Epithelial cell of proximal tubule (primary cell): ENCODE measurements around the gene ITPK1. TPM values are rescaled to one million over a fixed set of nuclear protein-coding genes. Genes with fewer than 3 reads are reported as not detected.

Experiments used
- DNase-seq: peaks from one replicate; pipeline ENCODE4 v3.0.0-alpha.2; 2011; ENCODE audit warnings: low read depth
- H3K4me3 ChIP-seq: 2 replicates; pipeline ENCODE4 v1.5.1; 2011; ENCODE audit warnings: low read depth, mild to moderate bottlenecking, low read length
- CTCF ChIP-seq: conservative IDR thresholded peaks from 2 replicates; pipeline ENCODE4 v1.5.1; 2012; ENCODE audit warnings: low read depth, mild to moderate bottlenecking, low read length
- total RNA-seq: library from RNA; depleted of rRNA; stranded (reverse); fragments of >200 nt; gene quantifications from 2 replicates; pipeline ENCODE4 v1.2.3, GENCODE V29; 2015

ITPK1 gene
- total RNA-seq, 1 donor from 2014 or later = 22.7 TPM

DNA sequence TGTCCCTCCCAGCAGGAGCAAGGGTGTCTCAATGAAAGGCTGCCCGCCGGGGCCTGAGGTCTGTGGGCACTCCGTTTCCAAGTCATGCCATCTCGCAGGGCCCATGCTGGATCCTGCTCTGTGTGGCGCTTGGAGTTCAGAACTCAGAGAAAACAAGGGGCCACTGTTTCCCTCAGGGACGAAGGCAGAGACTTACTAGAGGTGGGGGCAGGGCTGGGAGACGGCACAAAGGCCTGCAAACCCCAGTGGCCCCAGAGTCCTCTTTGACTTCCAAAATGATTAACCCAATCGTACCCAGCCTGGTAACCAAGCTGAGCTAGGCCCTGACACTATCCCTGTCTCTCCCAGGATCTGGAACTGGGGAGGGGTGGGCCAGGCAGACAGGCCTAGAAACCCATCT, 95.8 kb downstream of the ITPK1 start:
- no peak overlapping the region for H3K4me3 ChIP-seq
- no peak for DNase-seq
- TF ChIP-seq CTCF = no peak

GRCh38 chr14:93019367-93019843, 96.3 kb downstream of the ITPK1 start:
- no peak for DNase-seq
- no peak for TF ChIP-seq CTCF
- H3K4me3 ChIP-seq = no peak overlapping the region

GRCh38 chr14:93018366-93018765, 97.4 kb downstream of the ITPK1 start:
- no peak for DNase-seq
- no peak overlapping the region for H3K4me3 ChIP-seq
- no peak for TF ChIP-seq CTCF

DNA sequence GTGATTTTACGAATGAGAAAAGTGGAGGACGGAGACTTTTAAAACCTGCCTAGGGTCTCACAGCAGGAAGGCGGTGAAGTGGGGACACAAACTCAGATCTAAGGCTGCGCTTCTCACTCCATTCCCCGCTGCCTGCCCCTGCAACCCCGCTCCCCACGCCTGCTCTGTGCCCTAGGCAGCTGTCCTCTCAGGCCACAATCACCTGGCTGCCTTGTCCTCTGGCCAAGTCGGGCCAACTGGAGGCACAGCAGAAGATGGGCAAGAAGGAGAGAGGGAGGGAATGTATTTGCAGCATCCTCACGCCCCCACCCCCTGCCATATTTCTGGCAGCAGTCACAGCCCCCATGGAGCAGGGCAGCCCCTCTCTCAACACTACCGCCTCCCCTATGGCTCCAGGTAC, 97.8 kb downstream of the ITPK1 start:
- no peak for DNase-seq
- H3K4me3 ChIP-seq = no peak overlapping the region
- TF ChIP-seq CTCF = no peak

DNA sequence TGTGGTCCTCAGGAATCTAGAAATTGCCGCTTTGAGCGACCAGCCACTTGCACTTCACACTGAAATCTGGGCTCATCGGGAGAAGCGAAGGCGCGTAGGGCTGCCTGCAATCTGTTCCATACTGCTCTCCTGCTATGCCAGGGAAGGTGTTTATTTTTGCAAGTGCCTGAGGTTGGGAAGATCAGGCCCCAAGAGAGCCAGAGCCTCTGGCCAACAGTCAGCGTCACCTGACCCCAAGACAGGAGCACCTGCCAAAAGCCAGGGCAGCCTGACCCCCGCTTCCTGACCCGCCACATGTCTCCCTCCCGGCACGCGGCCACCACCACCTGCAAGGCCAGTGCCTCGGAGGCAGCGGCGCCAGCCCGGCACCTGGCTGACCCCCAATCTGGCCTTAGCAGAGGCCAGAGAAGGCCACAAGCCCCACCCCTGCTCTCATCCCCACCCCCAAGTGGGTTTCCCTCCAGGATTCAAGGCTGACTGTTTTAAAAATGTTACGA, 98.4 kb downstream of the ITPK1 start:
- H3K4me3 ChIP-seq = no peak overlapping the region
- no peak for DNase-seq
- no peak for TF ChIP-seq CTCF

GRCh38 chr14:93016275-93016845, 99.4 kb downstream of the ITPK1 start:
- no peak for TF ChIP-seq CTCF
- no peak for DNase-seq
- no peak overlapping the region for H3K4me3 ChIP-seq

GRCh38 chr14:93015505-93015904, 100.2 kb downstream of the ITPK1 start:
- H3K4me3 ChIP-seq = no peak overlapping the region
- no peak for DNase-seq
- TF ChIP-seq CTCF = no peak
